ENCODE data around the gene PGS1.

Gene PGS1

DNA sequence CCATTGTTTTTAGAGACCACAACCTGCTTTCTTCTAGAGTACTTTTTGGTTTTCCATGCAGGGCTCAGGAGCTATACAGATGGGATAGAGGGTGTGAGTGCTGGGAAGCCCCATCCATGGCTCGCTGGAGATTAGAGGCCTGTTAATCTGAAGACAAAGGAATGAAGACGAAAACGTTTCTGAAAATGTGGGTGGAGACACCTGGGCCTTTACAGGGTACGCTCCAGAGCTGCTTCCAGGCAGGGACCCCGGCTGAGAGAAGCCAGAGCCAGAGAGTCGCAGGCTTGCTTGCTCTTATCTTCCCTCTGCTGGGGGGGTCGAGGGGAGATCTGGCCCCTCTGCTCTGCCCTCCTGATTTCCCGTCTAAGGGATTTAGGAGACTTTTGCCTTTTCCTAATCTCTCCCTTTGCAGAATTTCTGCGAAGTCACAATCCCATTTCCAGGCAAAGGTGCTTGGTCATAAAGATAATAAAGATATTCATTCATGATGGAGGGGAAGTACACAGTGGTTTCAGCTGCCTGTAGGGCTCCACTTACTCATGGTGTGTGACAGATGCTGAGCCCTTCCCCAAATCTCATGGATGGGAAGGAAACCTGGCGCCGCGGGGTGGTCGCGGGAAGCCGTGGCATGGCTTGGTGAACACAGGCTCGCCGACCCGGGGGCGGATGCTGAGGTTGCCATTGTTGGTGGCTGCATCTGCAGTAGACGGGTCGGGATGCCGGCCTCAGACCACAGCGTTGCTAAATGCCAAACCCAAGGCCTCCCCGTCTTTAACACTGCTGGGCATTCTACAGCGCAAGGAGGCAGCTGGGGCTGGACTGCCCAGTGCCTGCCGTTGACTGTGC, 13.8 kb upstream of the PGS1 start:
- POLR2A ChIA-PET (ENCODE audit: low non-redundant PET) = no interaction called here
- CTCF ChIA-PET = interaction anchor here (0.6 to 1.9 kb wide), 4 partner anchors 11 to 115 kb away, joined by 3 to 11 read pairs (median 4); no protein-coding TSS in a partner anchor
- DNase-seq (ENCODE audit: low spot score) = no peak
- TF ChIP-seq, protein P1, sequence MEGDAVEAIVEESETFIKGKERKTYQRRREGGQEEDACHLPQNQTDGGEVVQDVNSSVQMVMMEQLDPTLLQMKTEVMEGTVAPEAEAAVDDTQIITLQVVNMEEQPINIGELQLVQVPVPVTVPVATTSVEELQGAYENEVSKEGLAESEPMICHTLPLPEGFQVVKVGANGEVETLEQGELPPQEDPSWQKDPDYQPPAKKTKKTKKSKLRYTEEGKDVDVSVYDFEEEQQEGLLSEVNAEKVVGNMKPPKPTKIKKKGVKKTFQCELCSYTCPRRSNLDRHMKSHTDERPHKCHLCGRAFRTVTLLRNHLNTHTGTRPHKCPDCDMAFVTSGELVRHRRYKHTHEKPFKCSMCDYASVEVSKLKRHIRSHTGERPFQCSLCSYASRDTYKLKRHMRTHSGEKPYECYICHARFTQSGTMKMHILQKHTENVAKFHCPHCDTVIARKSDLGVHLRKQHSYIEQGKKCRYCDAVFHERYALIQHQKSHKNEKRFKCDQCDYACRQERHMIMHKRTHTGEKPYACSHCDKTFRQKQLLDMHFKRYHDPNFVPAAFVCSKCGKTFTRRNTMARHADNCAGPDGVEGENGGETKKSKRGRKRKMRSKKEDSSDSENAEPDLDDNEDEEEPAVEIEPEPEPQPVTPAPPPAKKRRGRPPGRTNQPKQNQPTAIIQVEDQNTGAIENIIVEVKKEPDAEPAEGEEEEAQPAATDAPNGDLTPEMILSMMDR (conservative IDR thresholded peaks at IDR 0.05; ENCODE audit: low read depth) = no peak
- no peak overlapping the region for H3K27ac ChIP-seq

GRCh38 chr17:78365561-78366108, 12.8 kb upstream of the PGS1 start:
- POLR2A ChIA-PET (ENCODE audit: low non-redundant PET) = no interaction called here
- TF ChIP-seq, protein P1 (conservative IDR thresholded peaks at IDR 0.05; ENCODE audit: low read depth) = no peak
- DNase-seq (ENCODE audit: low spot score) = no peak
- no peak overlapping the region for H3K27ac ChIP-seq
- CTCF ChIA-PET = interaction anchor here (0.6 to 1.9 kb wide), 3 partner anchors 10 to 115 kb away, joined by 3 to 11 read pairs (median 3); no protein-coding TSS in a partner anchor

GRCh38 chr17:78366109-78366848, 12.2 kb upstream of the PGS1 start:
- CTCF ChIA-PET = no interaction called here
- no peak overlapping the region for H3K27ac ChIP-seq
- POLR2A ChIA-PET (ENCODE audit: low non-redundant PET) = no interaction called here
- DNase-seq (ENCODE audit: low spot score) = no peak
- TF ChIP-seq, protein P1 (conservative IDR thresholded peaks at IDR 0.05; ENCODE audit: low read depth) = no peak

GRCh38 chr17:78367193-78367592, 11.3 kb upstream of the PGS1 start:
- CTCF ChIA-PET = interaction anchor here (0.7 kb wide), 1 partner anchor 53 kb away, joined by 4 read pairs; no protein-coding TSS in a partner anchor
- POLR2A ChIA-PET (ENCODE audit: low non-redundant PET) = no interaction called here
- TF ChIP-seq, protein P1 (conservative IDR thresholded peaks at IDR 0.05; ENCODE audit: low read depth) = no peak
- no peak overlapping the region for H3K27ac ChIP-seq
- DNase-seq (ENCODE audit: low spot score) = no peak

GRCh38 chr17:78368348-78368747, 10.1 kb upstream of the PGS1 start:
- TF ChIP-seq, protein P1 (conservative IDR thresholded peaks at IDR 0.05; ENCODE audit: low read depth) = no peak
- CTCF ChIA-PET = interaction anchor here (1.0 kb wide), 1 partner anchor 23 kb away, joined by 4 read pairs; no protein-coding TSS in a partner anchor

GRCh38 chr17:78368854-78369495, 9.5 kb upstream of the PGS1 start:
- H3K27ac ChIP-seq = no peak overlapping the region
- TF ChIP-seq, protein P1 (conservative IDR thresholded peaks at IDR 0.05; ENCODE audit: low read depth) = no peak
- no peak for DNase-seq (ENCODE audit: low spot score)
- ChIA-PET POLR2A (ENCODE audit: low non-redundant PET) (no interaction called here), CTCF (interaction anchor here (0.6 to 1.6 kb wide), 3 partner anchors 8 to 339 kb away, joined by 4 to 18 read pairs (median 4); no protein-coding TSS in a partner anchor)

More at GRCh38 chr17:78368348-78368747, 10.1 kb upstream of the PGS1 start:
- DNase-seq (ENCODE audit: low spot score) = no peak
- no peak overlapping the region for H3K27ac ChIP-seq
- POLR2A ChIA-PET (ENCODE audit: low non-redundant PET) = no interaction called here
